Liver (tissue), 3 donors: Measurements from ENCODE around the gene FLVCR2.

Experiments
- ATF3 ChIP-seq: IDR thresholded peaks from 2 replicates; pipeline ENCODE4 v1.6.1; 2016; ENCODE audit warnings: antibody characterized with exemption
- CTCF ChIP-seq: fragments of 150-350 bp; IDR thresholded peaks from 2 replicates; pipeline ENCODE4 v1.5.1; 2017; ENCODE audit warnings: improper control_type of control experiment, low read depth, low read length; ENCODE audit not compliant: missing input control
- GABPA ChIP-seq, 2 donors: IDR thresholded peaks in 1 of 2; conservative IDR thresholded peaks in 1 of 2; 2 replicates each; pipeline ENCODE4 v1.6.1; 2016; ENCODE audit warnings: antibody characterized with exemption in 2 of 2, mild to moderate bottlenecking in 1 of 2, moderate library complexity in 1 of 2
- HNF4A ChIP-seq, 2 donors: conservative IDR thresholded peaks; 2 replicates each; pipeline ENCODE4 v1.6.1; 2016; ENCODE audit warnings: antibody characterized with exemption in 2 of 2, mild to moderate bottlenecking in 2 of 2
- RAD21 ChIP-seq, 2 donors: IDR thresholded peaks; 2 replicates each; pipeline ENCODE4 v1.6.1; 2016; ENCODE audit warnings: antibody characterized with exemption in 2 of 2, mild to moderate bottlenecking in 2 of 2
- TF ChIP-seq, protein P1 (sequence below): IDR thresholded peaks from 2 replicates; pipeline ENCODE4 v1.6.1; 2016; ENCODE audit warnings: antibody characterized with exemption, mild to moderate bottlenecking
- TF ChIP-seq, protein P2 (sequence below): IDR thresholded peaks from 2 replicates; pipeline ENCODE4 v1.6.1; 2016; ENCODE audit warnings: antibody characterized with exemption
- donor health status: healthy.
- donor health status: healthy.

DNA sequence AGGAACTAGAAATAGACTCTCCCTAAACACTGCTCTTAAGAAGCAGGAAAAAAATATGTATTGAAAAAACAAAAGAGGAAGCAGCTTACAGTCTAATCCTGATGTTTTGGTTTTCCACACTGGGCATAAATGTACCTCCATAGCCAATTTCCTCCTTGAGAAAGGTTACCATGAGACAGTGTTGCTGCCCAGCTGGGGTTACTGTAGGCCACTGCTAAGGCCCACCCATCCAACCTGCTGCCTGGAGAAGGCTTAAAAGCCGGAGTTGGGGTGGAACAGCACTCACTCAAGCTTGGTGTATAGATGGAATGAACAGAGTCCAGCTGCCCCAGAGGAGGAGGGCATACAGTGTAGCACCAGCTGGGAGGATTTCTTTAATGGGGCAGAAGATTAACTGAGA lies 41.1 kb downstream of the FLVCR2 start:
- TF ChIP-seq, protein P1, sequence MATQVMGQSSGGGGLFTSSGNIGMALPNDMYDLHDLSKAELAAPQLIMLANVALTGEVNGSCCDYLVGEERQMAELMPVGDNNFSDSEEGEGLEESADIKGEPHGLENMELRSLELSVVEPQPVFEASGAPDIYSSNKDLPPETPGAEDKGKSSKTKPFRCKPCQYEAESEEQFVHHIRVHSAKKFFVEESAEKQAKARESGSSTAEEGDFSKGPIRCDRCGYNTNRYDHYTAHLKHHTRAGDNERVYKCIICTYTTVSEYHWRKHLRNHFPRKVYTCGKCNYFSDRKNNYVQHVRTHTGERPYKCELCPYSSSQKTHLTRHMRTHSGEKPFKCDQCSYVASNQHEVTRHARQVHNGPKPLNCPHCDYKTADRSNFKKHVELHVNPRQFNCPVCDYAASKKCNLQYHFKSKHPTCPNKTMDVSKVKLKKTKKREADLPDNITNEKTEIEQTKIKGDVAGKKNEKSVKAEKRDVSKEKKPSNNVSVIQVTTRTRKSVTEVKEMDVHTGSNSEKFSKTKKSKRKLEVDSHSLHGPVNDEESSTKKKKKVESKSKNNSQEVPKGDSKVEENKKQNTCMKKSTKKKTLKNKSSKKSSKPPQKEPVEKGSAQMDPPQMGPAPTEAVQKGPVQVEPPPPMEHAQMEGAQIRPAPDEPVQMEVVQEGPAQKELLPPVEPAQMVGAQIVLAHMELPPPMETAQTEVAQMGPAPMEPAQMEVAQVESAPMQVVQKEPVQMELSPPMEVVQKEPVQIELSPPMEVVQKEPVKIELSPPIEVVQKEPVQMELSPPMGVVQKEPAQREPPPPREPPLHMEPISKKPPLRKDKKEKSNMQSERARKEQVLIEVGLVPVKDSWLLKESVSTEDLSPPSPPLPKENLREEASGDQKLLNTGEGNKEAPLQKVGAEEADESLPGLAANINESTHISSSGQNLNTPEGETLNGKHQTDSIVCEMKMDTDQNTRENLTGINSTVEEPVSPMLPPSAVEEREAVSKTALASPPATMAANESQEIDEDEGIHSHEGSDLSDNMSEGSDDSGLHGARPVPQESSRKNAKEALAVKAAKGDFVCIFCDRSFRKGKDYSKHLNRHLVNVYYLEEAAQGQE, result no peak
- TF ChIP-seq CTCF (no peak), RAD21 (IDR thresholded peaks at IDR 0.05) (no peak), HNF4A (conservative IDR thresholded peaks at IDR 0.05) (no peak), ATF3 (no peak), GABPA (IDR thresholded peaks at IDR 0.05 in 1 of 2, conservative IDR thresholded peaks at IDR 0.05 in 1 of 2) (no peak)
- TF ChIP-seq, protein P2, sequence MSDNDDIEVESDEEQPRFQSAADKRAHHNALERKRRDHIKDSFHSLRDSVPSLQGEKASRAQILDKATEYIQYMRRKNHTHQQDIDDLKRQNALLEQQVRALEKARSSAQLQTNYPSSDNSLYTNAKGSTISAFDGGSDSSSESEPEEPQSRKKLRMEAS, result no peak
